Mammary epithelial cell (primary cell): Measurements from ENCODE around the gene CELSR1.

ENCODE experiments used
- EZH2 ChIP-seq: IDR thresholded peaks from 2 replicates; pipeline ENCODE4 v1.6.1; 2012; ENCODE audit warnings: low read length, inconsistent platforms, borderline replicate concordance
- TF ChIP-seq, protein P1 (sequence below), 2 donors: IDR thresholded peaks in 1 of 2; conservative IDR thresholded peaks in 1 of 2; 2 replicates each; pipeline ENCODE4 v1.5.1; 2011 to 2012; ENCODE audit warnings: inconsistent platforms in 2 of 2, low read length in 2 of 2, mild to moderate bottlenecking in 2 of 2, control low read depth in 1 of 2, low read depth in 1 of 2; ENCODE audit not compliant: insufficient read depth in 1 of 2; ENCODE audit errors: extremely low read depth in 1 of 2

DNA sequence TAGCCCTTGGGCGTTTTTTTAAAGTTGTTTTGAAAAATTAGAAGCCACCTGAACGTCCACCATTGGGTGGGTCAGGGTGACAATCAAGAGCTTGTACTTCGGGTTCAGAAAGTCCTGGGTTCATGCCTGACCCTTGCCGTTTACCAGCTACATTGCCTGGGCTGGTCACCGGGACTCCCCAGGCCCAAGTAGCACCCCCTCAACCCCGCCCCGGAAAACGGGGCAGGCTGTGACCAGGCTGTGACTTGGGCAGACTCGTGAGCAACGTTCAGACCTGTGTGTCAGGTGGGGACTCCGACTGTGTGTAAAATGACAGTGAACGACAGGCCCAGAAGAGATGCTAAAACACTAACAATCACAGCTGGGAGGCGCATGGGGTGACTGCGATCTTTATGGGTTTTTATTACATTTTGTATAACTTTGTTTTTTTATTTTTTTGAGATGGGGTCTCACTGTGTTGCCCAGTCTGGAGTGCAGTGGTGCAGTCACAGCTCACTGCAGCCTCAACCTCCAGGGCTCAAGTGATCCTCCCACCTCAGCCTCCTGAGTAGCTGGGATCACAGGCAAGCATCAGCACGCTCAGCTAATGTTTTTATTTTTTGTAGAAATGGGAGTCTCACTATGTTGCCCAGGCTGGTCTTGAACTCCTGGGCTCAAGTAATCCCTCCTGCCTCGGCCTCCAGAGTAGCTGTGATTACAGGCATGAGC, 145.1 kb downstream of the CELSR1 start:
- TF ChIP-seq, protein P1, sequence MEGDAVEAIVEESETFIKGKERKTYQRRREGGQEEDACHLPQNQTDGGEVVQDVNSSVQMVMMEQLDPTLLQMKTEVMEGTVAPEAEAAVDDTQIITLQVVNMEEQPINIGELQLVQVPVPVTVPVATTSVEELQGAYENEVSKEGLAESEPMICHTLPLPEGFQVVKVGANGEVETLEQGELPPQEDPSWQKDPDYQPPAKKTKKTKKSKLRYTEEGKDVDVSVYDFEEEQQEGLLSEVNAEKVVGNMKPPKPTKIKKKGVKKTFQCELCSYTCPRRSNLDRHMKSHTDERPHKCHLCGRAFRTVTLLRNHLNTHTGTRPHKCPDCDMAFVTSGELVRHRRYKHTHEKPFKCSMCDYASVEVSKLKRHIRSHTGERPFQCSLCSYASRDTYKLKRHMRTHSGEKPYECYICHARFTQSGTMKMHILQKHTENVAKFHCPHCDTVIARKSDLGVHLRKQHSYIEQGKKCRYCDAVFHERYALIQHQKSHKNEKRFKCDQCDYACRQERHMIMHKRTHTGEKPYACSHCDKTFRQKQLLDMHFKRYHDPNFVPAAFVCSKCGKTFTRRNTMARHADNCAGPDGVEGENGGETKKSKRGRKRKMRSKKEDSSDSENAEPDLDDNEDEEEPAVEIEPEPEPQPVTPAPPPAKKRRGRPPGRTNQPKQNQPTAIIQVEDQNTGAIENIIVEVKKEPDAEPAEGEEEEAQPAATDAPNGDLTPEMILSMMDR (conservative IDR thresholded peaks at IDR 0.05 in 1 of 2, IDR thresholded peaks at IDR 0.05 in 1 of 2; ENCODE audit: extremely low read depth in 1 of 2, insufficient read depth in 1 of 2, low read depth in 1 of 2, low read length in 2 of 2) = no peak
- no peak for TF ChIP-seq EZH2
